Stimulated activated CD4-positive, alpha-beta T cell treated with anti-CD3 and anti-CD28 coated beads, Interleukin-4, amount 100 ng/mL, for 48 hours (primary cell): Measurements from ENCODE around the gene NCKAP1.
"Not testable (repeated sequence)": the region's sequence is repeated elsewhere in the genome, so short reads cannot be mapped to it uniquely, and the experiment has no call there.

ENCODE experiments used
- DNase-seq, 2 donors: peaks; one replicate each; pipeline ENCODE4 v3.0.0-alpha.2; 2020; ENCODE audit warnings: low read depth in 2 of 2

The NCKAP1 gene

GRCh38 chr2:182912518-182912915 lies 125.7 kb downstream of the NCKAP1 start:
- DNase-seq: no peak

GRCh38 chr2:182911813-182912517 lies 126.3 kb downstream of the NCKAP1 start:
- no peak for DNase-seq

GRCh38 chr2:182910965-182911364 lies 127.3 kb downstream of the NCKAP1 start:
- no peak for DNase-seq

- DNase-seq: no peak
Measured at GRCh38 chr2:182907081-182907830, 131.0 kb downstream of the NCKAP1 start.

- DNase-seq: no peak
Measured at GRCh38 chr2:182906454-182906853, 131.8 kb downstream of the NCKAP1 start.

GRCh38 chr2:182904844-182905243 lies 133.4 kb downstream of the NCKAP1 start:
- no peak for DNase-seq

- no peak for DNase-seq
Measured at GRCh38 chr2:182903566-182903965, 134.7 kb downstream of the NCKAP1 start.

GRCh38 chr2:182901748-182902147 lies 136.5 kb downstream of the NCKAP1 start:
- DNase-seq: no peak

- no peak for DNase-seq
Measured at GRCh38 chr2:182898718-182899117, 139.5 kb downstream of the NCKAP1 start.

- no peak for DNase-seq
Measured at GRCh38 chr2:182897137-182897536, 141.1 kb downstream of the NCKAP1 start.

GRCh38 chr2:182895798-182896197 lies 142.5 kb downstream of the NCKAP1 start:
- DNase-seq: no peak

GRCh38 chr2:182895169-182895568 lies 143.1 kb downstream of the NCKAP1 start:
- no peak for DNase-seq

- no peak for DNase-seq
Measured at GRCh38 chr2:182894174-182894573, 144.1 kb downstream of the NCKAP1 start.

- no peak for DNase-seq
Measured at GRCh38 chr2:182893666-182894065, 144.6 kb downstream of the NCKAP1 start.

GRCh38 chr2:182893035-182893434 lies 145.2 kb downstream of the NCKAP1 start:
- DNase-seq: not testable (repeated sequence)

GRCh38 chr2:182891611-182892010 lies 146.6 kb downstream of the NCKAP1 start:
- no peak for DNase-seq

GRCh38 chr2:182890773-182891378 lies 147.4 kb downstream of the NCKAP1 start:
- no peak for DNase-seq

- DNase-seq: no peak
Measured at GRCh38 chr2:182890305-182890704, 148.0 kb downstream of the NCKAP1 start.

- DNase-seq: no peak
Measured at GRCh38 chr2:182887753-182888415, 150.4 kb downstream of the NCKAP1 start.

GRCh38 chr2:182887093-182887492 lies 151.2 kb downstream of the NCKAP1 start:
- DNase-seq: no peak

- DNase-seq: no peak
Measured at GRCh38 chr2:182885771-182886170, 152.5 kb downstream of the NCKAP1 start.

GRCh38 chr2:182883451-182883850 lies 154.8 kb downstream of the NCKAP1 start:
- DNase-seq: no peak
